HG03378 (cell line): ENCODE results near the gene VAV1.
"Not testable (repeated sequence)": the region's sequence is repeated elsewhere in the genome, so short reads cannot be mapped to it uniquely, and the experiment has no call there.

Source experiments
- ATAC-seq: cut with Tn5 transposase; IDR thresholded peaks from one replicate; pipeline ENCODE4 v1.9.1; 2021; ENCODE audit warnings: mild to moderate bottlenecking, moderate library complexity; ENCODE audit not compliant: unreplicated experiment

The VAV1 gene

DNA sequence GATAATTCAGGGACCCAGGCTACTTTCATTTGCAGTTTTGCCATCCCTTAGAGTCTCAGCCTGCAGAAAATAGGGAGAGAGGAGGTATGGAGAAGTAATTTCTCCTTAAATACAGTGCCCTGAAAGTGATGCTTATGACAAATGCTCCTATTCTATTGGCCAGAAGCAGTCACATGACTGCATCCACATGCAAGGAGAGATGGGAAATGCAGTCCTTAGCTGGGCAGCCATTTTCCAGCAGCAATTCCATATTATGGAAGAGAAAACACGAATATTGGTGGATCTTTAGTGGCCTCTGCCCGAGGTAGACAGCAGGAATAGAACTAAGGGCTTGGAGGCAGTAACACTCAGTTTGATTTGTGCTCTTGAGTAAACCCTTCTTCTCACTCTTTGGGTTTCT, 39.4 kb downstream of the VAV1 start:
- no peak for ATAC-seq

DNA sequence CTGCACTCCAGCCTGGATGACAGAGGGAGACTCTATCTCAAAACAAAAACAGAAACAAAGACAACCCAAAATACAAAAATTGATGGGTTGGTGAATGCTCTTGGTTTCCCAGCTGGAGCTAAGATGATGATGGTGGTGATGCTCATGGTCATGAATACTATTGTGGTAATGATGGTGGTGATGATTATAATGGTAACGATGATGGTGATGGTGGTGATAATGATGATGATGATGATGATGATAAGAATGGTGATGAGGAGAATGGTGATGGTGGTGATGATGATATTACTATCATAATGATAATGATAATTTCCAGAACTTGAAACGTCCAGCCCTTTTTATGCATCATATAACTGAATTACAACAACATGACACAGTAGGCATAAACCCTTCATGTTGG, 40.1 kb downstream of the VAV1 start:
- no peak for ATAC-seq

DNA sequence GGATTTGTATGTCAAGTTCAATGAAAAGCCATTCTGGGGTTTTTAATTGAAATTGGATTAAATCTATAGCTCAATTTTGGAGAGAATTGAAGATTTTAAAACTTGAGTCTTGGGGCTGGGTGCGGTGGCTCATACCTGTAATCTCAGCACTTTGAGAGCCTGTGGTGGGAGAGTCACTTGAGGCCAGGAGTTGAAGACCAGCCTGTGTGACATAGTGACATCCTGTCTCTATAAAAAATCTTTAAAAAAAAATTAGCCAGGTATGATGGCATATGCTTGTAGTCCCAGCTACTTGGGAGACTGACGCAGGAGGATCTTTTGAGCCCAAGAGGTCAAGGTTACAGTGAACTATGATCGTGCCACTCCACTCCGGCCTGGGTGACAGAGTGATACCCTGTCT, 41.2 kb downstream of the VAV1 start:
- ATAC-seq = no peak

DNA sequence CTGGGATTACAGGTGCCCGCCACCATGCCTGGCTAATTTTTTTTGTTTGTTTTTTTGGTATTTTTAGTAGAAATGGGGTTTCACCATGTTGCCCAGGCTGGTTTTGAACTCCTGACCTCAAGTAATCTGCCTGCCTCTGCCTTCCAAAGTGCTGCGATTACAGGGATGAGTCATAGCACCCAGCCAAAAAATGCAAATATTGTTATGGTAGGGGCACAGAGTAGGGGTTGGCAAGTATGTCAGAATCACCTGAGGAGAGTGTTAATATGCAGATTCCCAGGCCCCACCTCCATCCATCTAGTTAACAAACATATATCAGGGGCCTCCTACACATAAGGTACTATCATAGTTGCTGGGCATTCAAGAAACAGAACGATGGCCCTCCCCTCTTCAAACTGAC, 44.7 kb downstream of the VAV1 start:
- no peak for ATAC-seq

DNA sequence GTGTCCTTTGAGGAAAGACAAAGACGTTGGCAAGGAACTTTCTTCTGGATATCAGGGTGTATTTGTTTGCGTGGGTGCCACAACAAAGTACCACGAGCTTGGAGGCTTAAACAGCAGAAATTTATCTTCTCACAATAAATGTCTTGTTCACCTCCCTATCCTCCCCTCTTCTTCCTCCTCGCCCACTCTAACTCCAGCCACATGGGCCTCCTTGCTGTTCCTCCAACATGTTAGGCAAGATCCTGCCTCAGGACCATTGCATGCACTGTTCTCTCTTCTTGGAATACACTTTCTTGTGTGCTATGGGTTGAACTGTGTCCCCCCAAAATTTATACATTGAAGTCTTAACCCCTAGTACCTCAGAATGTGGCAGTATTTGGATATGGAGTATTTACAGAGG, 45.7 kb downstream of the VAV1 start:
- ATAC-seq = no peak

DNA sequence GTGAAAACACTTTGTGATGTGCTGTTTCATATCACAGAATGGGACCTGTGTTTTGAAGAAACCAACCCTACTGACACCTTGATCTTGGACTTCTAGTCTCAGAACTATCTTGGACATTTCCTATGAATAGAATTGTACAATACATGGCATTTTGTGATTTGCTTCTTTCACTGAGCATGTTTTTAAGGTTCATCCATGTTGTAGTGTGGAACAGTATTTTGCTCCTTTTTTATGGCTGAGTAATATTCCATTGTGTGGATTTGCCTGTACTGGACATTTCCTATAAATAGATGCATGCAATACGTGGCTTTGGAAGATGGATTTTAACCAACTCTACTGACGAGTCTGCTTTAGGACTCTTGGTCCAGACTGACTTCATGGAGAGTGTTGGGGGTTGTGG, 46.8 kb downstream of the VAV1 start:
- no peak for ATAC-seq

DNA sequence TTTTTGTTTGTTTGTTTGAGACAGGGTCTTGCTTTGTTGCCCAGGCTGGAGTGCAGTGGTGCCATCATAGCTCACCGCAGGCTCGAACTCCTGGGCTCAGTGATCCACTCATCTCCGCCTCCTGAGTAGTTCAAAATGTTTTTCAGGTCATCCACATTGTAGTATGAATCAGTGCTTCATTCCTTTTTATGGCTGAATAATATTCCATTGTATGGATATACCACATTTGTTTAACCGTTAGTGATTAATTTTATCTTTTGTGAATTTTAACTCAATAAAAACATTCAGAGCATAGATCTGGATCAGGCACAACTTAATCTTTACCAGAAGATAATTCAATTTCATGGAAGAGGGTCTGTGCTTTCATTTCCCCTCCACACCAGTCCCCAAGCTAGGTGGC, 47.7 kb downstream of the VAV1 start:
- ATAC-seq = no peak

DNA sequence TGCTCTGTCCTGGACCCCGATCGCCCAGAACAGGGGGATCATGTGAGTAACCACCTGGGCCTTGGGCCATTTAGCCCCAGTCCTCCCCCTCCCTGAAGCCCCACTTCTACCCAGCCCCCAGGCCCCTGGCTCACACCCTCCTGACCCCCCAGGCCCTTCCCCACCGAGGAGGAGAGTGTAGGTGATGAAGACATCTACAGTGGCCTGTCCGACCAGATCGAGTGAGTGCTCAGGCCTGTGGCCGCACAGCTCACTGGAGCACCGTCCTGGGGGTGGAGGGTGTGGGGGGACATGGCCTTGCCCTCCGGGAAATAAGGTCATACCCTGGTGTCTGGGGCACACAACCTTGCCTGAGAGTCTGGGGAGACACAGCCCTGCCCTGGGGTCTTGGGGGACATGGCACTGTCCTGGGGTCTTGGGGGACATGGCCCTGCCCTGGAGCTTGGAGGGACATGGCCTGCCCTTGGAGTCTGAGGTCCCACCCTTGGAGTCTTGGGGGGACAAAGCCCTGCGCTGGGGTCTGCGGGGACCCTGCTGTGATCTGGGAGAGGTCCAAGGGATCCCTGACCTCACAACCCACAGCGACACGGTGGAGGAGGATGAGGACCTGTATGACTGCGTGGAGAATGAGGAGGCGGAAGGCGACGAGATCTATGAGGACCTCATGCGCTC, 49.3 kb downstream of the VAV1 start:
- no peak for ATAC-seq

DNA sequence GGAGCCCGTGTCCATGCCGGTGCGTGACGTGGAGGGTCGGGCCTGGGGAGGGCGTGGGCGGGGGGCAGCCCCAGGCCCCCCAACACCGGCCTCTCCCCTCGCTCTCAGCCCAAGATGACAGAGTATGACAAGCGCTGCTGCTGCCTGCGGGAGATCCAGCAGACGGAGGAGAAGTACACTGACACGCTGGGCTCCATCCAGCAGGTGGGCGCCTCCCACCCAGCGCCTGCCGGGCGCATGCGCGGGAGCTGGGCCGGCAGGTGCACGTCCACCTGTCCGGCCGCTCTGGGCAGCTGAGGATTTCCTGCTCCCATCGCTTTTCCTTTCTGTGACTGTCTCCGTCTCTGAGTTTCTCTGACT, 49.8 kb downstream of the VAV1 start:
- ATAC-seq = no peak

DNA sequence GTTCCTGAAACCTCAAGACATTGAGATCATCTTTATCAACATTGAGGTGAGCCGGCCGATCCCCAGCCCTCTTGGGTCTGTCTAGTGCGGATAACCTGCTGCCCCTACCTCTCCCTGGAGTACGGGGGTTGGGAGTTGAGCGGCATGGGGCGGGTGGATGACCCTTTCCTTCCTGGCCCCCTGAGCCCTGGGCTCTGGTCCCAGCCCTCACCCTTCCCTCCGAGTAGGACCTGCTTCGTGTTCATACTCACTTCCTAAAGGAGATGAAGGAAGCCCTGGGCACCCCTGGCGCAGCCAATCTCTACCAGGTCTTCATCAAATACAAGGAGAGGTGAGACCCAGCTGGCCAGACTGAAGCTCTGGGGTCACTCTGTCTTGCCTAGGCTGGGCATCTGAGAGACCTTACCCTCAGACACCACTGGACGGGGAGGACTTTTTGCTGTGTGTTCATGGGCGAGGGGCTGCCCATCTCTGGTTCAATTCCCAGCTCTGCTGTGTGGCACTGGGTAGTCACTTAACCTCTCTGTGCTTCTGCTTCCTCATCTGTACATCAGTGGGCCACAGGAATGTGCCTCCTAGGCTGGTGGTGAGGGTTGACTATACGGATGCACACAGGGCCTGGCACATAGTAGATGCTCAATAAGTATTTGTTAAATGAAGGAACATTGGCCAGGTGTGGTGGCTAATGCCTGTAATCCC, 52.7 kb downstream of the VAV1 start:
- no peak for ATAC-seq

DNA sequence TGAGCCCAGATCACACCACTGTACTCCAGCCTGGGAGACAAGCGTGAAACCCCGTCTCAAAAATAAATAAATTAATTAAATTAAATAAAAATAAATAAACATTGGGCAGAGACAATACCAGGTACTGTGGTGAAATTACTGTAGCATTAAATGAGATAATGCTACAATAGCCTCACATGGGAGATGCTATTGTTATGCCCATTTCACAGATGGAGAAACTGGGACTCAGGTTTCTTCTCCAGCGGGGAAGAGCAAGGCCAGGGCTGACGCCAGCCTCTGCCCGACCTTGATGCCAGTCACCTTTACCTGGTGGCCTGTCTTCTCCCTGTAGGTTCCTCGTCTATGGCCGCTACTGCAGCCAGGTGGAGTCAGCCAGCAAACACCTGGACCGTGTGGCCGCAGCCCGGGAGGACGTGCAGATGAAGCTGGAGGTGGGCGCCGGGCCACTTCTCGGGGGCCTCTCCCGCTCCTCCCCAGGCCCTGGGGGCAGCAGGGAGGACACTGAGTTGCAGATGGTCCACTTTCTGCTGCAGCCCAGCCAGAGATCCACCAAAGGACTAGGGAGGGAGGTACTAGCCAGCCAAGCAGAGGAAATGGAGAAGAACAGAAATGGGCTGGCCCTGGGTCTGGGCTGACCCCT, 53.9 kb downstream of the VAV1 start:
- no peak for ATAC-seq

DNA sequence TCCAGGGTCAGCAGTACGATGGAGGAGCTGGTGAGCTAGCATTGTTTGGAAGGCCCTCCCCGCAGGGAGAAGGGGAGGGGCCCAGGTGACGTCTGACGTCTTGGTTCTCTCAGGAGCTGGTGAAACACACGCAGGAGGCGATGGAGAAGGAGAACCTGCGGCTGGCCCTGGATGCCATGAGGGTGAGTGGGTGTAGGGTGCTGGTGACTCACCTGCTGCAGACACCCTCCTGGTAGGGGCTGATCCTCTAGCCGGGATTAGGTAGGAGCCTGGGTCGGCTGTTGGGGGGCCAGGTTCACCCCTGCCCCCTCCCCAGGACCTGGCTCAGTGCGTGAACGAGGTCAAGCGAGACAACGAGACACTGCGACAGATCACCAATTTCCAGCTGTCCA, 55.8 kb downstream of the VAV1 start:
- ATAC-seq = no peak

DNA sequence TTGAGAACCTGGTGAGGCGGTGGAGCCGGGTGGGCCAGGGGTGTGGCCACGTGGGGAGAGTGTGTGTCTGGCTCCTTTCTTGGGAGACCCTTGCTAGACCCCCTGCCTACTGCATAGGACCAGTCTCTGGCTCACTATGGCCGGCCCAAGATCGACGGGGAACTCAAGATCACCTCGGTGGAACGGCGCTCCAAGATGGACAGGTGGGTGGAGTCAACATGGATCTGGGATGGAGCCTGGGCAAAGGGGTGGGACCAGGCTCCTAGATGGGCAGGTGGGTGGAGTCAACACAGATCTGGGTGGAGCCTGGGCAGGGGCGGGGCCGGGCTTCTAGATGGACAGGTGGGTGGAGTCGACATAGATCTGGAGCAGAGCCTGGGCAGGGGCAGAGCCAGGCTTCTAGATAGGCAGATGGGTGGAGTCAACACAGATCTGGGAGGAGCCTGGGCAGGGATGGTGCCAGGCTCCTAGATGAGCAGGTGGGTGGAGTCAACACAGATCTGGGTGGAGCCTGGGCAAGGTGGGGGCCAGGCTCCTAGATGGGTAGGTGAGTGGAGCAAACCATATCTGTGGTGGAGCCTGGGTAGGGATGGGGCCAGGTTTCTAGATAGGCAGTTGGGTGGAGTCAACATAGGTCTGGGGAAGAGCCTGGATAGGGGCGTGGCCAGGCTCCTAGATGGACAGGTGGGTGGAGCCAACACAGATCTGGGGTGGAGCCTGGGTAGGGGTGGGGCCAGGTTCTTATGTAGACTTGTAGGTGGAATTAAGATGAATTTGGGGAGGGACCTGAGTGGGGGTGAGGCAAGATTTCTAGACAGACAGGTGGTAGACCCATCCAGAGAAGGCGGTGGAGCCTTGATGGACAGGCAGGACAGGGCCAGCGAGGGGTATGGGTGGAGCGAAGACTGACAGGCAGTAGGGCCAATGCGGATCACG, 56.5 kb downstream of the VAV1 start:
- ATAC-seq = no peak

DNA sequence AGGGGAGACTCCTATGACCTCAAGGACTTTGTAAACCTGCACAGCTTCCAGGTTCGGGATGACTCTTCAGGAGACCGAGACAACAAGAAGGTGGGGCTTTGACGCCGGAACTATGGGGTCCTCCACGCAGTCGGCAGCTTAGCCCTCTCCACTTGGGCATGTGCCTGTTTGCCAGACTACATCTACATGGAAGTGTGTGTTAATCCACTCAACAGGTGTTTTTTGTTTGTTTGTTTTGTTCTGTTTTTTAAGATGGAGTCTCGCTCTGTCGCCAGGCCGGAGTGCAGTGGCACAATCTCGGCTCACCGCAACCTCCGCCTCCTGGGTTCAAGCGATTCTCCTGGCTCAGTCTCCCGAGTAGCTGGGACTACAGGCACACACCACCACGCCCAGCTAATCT, 57.3 kb downstream of the VAV1 start:
- ATAC-seq = not testable (repeated sequence)

DNA sequence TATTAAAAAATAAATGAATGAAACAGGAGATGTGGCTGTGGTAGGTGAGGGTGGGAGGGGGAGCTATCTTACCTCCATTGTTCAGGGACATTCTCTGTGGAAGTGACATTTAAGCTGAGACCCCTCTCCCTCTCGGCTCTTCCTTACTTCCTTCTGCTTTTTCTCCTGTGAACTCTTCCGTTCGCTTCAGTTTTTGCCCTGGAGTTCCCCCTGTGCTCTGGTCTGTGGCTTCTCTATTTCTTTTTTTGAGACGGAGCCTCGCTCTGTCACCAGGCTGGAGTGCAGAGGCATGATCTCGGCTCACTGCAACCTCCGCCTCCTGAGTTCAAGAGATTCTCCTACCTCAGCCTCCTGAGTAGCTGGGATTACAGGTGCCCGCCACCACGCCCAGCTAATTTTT, 58.6 kb downstream of the VAV1 start:
- not testable (repeated sequence) for ATAC-seq

DNA sequence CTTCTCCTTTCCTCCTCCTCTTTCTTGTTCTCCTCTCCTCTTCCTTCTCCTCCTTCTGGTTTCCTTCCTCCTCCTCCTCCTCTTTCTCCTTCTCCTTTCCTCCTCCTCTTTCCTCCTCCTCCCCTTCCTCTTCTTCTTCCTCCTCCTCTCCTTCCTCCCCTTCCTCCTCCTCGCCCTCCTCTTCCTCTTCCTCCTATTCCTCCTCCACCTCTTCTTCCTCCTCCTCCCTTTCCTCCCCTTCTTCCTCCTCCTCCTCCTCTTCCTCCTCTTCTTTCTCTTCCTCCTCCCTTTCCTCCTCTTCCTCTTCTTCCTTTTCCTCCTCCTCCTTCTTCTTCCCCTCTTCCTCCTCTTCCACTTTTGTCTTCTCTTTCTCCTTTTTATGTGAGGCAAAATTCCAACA, 59.9 kb downstream of the VAV1 start:
- no peak for ATAC-seq

DNA sequence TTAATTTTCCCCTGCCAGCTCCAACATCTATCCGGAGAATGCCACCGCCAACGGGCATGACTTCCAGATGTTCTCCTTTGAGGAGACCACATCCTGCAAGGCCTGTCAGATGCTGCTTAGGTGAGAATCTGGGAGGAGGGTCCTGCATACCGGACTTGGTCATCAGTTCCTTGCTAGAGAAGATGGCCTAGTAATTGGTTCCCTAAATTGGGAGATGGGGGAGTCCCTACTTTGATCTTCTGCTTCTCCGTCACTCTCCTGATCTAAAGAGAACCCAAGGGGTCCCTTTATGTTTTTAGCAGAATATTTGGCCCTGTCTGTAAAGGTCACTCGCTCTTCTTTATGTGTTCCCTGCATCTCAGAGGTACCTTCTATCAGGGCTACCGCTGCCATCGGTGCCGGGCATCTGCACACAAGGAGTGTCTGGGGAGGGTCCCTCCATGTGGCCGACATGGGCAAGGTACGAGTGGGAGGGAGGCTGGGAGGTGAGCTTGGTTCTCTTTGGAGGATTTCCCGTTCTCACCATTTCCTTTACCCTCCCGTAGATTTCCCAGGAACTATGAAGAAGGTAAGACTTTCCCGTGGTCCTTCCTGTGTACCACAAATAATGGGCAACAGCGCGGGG, 60.8 kb downstream of the VAV1 start:
- ATAC-seq = no peak

DNA sequence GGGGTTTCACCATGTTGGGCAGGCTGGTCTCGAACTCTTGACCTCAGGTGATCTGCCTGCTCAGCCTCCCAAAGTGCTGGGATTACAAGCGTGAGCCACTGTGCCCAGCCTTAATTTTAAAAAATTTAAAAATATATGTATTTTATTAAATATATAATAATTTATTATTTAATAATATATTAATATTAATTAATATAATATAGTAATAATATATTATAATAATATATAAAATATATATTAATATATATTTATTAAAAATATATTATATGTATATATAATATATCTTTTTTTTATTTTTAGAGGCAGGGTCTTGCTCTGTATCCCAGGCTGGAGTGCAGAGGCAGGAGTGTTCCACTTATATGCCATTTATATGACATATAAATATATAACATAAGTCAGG, 61.9 kb downstream of the VAV1 start:
- no peak for ATAC-seq

DNA sequence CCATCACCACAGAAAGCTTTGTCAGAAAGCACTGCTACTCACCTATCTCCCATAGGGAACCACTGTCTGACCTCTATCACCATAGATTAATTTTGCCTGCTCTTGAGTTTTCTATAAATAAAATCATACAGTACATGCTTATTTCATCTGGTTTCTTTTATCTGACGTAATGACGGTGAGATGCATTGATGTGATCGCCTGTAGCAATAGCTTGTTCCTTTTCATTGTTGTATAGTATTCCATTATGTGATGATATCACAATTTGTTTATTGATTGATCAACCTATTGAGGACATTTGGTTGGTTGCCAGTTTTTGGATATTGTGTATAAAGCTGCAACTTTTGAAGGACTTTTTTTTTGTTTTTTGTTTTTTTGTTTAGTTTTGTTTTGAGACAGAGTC, 63.0 kb downstream of the VAV1 start:
- ATAC-seq = no peak

DNA sequence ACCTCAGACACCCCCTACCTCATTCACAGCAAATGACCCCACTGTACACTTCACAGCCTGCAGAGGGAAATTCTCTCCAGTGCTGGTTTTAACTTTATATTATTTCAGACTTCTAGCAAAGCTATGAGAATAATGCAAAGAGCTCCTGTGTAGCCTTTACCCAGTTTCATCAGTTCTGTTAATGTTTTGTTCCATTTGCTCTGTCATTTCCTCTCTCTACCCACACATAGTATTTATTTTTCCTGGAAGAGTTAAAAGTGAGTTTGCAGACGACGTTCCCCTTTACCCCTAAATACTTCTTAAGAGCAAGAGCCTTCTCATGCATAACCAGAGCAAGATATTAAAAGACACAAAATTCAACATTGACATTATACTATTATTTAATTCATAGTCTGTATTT, 65.0 kb downstream of the VAV1 start:
- ATAC-seq = no peak

DNA sequence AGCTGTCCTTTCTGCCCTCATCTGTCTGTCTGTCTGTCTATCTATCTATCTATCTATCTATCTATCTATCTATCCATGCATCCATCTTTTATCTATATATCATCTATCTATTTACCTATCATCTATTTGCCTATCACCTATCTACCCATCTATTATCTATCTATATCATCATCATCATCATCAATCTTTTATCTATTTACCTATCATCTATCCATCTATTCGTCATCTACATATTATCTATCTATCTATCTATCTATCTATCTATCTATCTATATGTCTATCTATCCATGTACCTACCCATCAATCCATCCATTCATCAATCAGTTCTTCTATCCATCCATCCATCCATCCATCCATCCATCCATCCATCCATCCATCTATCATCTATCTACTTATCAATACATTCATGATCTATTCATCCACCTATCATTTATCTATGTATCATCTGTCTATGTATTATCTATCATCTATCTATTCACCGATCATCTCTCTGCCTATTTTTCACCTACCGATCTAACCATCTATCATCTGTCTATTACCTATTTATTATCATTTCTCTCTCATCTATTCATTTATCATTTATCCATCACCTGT, 65.7 kb downstream of the VAV1 start:
- no peak for ATAC-seq
